ENCODE results near the gene UBIAD1. TPM values are rescaled to one million over a fixed set of nuclear protein-coding genes. Genes with fewer than 3 reads are reported as not detected.

Gene UBIAD1
- total and polyA plus RNA-seq, 9 of the 15 experiments (the other 6 are each of a cell fraction or from before 2014, with no cell fraction given) = 6.2 to 34.3 (median 22.3) TPM

- Histone ChIP-seq H3K79me2 (ENCODE audit: control insufficient read depth, insufficient read depth, low read length) (peaks cover 48% of the 10 kb centered on the region), H3K4me3 (no peak overlapping the region), H3K4me2 (ENCODE audit: insufficient read depth, low read length) (no peak overlapping the region), H3K9ac (ENCODE audit: insufficient read depth in 1 of 2, low read depth in 2 of 2, low read length in 2 of 2) (no peak overlapping the region), H3K27me3 (ENCODE audit: control insufficient read depth in 2 of 2, insufficient read depth in 2 of 2, low read length in 2 of 2) (no peaks in the 10 kb centered on the region), H3K27ac (ENCODE audit: extremely low read depth, low read depth, low read length) (no peak overlapping the region), H3K9me3 (replicated peaks; ENCODE audit: control insufficient read depth, insufficient read depth, low read depth, low read length) (no peaks in the 10 kb centered on the region), H3K36me3 (ENCODE audit: control insufficient read depth, insufficient read depth, low read length) (peaks cover 89% of the 10 kb centered on the region), H4K20me1 (replicated peaks; ENCODE audit: control insufficient read depth, insufficient read depth, low read length) (peaks cover 13% of the 10 kb centered on the region; the same call in 1 of the 2 replicates), H3K4me1 (replicated peaks in 1 of 2; ENCODE audit: control insufficient read depth in 2 of 2, insufficient read depth in 2 of 2, low read length in 2 of 2) (peaks cover 9 to 13% of the 10 kb centered on the region in 2 experiments; a peak in 3 of 5 replicates), H3K9me1 (ENCODE audit: control insufficient read depth, insufficient read depth, low read length) (no peaks in the 10 kb centered on the region), H2AFZ (ENCODE audit: low read depth, low read length) (no peak overlapping the region)
- POLR2A ChIA-PET = interaction anchor here (0.8 to 1.9 kb wide), 2 partner anchors 8 to 19 kb away, joined by 5 to 10 read pairs; partner anchors contain the start of gene MTOR
- peak; percentile 75 for TF ChIP-seq C11orf30 (IDR thresholded peaks at IDR 0.05; ENCODE audit: low read depth)
- no peak for TF ChIP-seq MEF2A (IDR thresholded peaks at IDR 0.05; ENCODE audit: control insufficient read depth, low read depth, low read length)
- no peak for TF ChIP-seq KDM4B (IDR thresholded peaks at IDR 0.05; ENCODE audit: borderline replicate concordance in 2 of 2, low read depth in 1 of 2)
- TF ChIP-seq ZNF316 (IDR thresholded peaks at IDR 0.05) = peak; percentile 85
- TF ChIP-seq KLF6 (CRISPR knock-in tag; IDR thresholded peaks at IDR 0.05; ENCODE audit: borderline replicate concordance) = no peak
- no peak for TF ChIP-seq ZNF584 (CRISPR knock-in tag; IDR thresholded peaks at IDR 0.05; ENCODE audit: low read depth)
- TF ChIP-seq DACH1 (IDR thresholded peaks at IDR 0.05; ENCODE audit: partially characterized antibody) = no peak
- no peak for TF ChIP-seq ZNF134 (CRISPR knock-in tag; conservative IDR thresholded peaks at IDR 0.05)
- peak; percentile 64 for TF ChIP-seq MAFG (tag; conservative IDR thresholded peaks at IDR 0.05)
- TF ChIP-seq, protein P1, sequence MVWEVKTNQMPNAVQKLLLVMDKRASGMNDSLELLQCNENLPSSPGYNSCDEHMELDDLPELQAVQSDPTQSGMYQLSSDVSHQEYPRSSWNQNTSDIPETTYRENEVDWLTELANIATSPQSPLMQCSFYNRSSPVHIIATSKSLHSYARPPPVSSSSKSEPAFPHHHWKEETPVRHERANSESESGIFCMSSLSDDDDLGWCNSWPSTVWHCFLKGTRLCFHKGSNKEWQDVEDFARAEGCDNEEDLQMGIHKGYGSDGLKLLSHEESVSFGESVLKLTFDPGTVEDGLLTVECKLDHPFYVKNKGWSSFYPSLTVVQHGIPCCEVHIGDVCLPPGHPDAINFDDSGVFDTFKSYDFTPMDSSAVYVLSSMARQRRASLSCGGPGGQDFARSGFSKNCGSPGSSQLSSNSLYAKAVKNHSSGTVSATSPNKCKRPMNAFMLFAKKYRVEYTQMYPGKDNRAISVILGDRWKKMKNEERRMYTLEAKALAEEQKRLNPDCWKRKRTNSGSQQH (CRISPR knock-in tag; IDR thresholded peaks at IDR 0.05) = no peak
- FAIRE-seq = no peak
- no TSS peak for BruUV-seq (replicated peaks)
- in situ Hi-C loops (cut with MboI) (no loop called here), intact Hi-C loops (cut with micrococcal nuclease) (no loop called here)
- ATAC-seq = no peak
- CTCF ChIA-PET (ENCODE audit: low intra/inter-chr PET ratio) = interaction anchor here (0.6 kb wide), 1 partner anchor 37 kb away, joined by 3 read pairs; no protein-coding TSS in a partner anchor
- DNase-seq (ENCODE audit: extremely low read depth in 1 of 4, low spot score in 3 of 4) = no peak
- WGBS (ENCODE audit: insufficient coverage, low coverage, missing lambda C conversion rate) = 93% methylated on average over 8 of the region's 8 CpGs
These were observed 8.7 kb downstream of the UBIAD1 start for GRCh38 chr1:11281518-11282331.
